Measurements from ENCODE around the gene MMP24. TPM values are rescaled to one million over a fixed set of nuclear protein-coding genes. Genes with fewer than 3 reads are reported as not detected.

Gene MMP24
- total RNA-seq, 4 donors from 2014 or later, result 0.16 to 7.2 (median 5.6) TPM

- no peak for ATAC-seq (ENCODE audit: low FRiP score)
- no peak for DNase-seq (ENCODE audit: low spot score)
- no peak for TF ChIP-seq CTCF (IDR thresholded peaks at IDR 0.05)
Measured at GRCh38 chr20:35286899-35287508, 60.5 kb downstream of the MMP24 start.

GRCh38 chr20:35287509-35288324 is 61.2 kb downstream of the MMP24 start:
- no peak for TF ChIP-seq CTCF (IDR thresholded peaks at IDR 0.05)
- ATAC-seq (ENCODE audit: low FRiP score) (no peak), DNase-seq (ENCODE audit: low spot score) (no peak)

- no peak for TF ChIP-seq CTCF (IDR thresholded peaks at IDR 0.05)
- DNase-seq (ENCODE audit: low spot score) (no peak), ATAC-seq (ENCODE audit: low FRiP score) (no peak)
Measured at GRCh38 chr20:35288325-35289060, 62.0 kb downstream of the MMP24 start.

- TF ChIP-seq CTCF (IDR thresholded peaks at IDR 0.05), result no peak
- DNase-seq (ENCODE audit: low spot score), result no peak
- ATAC-seq (ENCODE audit: low FRiP score), result no peak
Measured at GRCh38 chr20:35290186-35290886, 63.8 kb downstream of the MMP24 start.

DNA sequence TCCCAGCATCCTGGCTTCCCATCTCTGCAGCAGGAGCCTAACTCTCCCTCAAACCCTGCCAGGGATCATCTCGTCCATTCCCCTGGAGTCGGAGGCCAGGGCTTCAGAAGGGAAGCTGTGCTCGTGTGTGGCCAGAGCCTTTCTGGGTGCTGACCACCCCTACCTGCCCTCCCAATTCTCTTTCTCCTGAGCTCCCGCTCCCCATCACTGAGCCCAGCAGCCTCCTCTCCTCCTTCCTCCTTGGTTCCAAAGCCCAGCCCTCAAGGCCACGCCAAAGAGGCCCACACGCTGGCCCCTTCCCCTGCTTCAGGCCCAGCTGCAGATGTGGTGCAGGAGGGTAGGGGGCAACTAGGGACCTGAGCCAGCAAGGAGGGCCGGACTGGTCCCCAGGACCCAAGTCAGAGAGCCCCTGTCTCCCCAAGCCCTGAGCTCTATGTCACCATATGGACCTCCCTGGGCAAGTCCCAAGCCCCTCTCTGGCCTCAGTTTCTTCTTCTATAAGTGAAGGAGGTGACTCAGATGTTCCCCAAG is 64.5 kb downstream of the MMP24 start:
- no peak for TF ChIP-seq CTCF (IDR thresholded peaks at IDR 0.05)
- ATAC-seq (ENCODE audit: low FRiP score) (no peak), DNase-seq (ENCODE audit: low spot score) (no peak)

GRCh38 chr20:35291654-35292503 is 65.4 kb downstream of the MMP24 start, which contains the start of gene FAM83C:
Gene FAM83C, minus strand, starts transcription at chr20:35292425. Its CDS starts 121 bp downstream, at chr20:35292304.
- no peak for DNase-seq (ENCODE audit: low spot score)
- no peak for ATAC-seq (ENCODE audit: low FRiP score)

More at GRCh38 chr20:35291654-35292503, 65.4 kb downstream of the MMP24 start, which contains the start of gene FAM83C:
- no peak for TF ChIP-seq CTCF (IDR thresholded peaks at IDR 0.05)
